NCI-H524 (cell line): ENCODE data around the gene CHEK1.
A peak's percentile ranks its signal among the peaks of the same experiment; 100 is the strongest.

Experiments
- DNase-seq, 2 experiments: peaks; one replicate each; lab custom pipeline; 2025; lab: John Stamatoyannopoulos, UW

CHEK1 gene

DNA sequence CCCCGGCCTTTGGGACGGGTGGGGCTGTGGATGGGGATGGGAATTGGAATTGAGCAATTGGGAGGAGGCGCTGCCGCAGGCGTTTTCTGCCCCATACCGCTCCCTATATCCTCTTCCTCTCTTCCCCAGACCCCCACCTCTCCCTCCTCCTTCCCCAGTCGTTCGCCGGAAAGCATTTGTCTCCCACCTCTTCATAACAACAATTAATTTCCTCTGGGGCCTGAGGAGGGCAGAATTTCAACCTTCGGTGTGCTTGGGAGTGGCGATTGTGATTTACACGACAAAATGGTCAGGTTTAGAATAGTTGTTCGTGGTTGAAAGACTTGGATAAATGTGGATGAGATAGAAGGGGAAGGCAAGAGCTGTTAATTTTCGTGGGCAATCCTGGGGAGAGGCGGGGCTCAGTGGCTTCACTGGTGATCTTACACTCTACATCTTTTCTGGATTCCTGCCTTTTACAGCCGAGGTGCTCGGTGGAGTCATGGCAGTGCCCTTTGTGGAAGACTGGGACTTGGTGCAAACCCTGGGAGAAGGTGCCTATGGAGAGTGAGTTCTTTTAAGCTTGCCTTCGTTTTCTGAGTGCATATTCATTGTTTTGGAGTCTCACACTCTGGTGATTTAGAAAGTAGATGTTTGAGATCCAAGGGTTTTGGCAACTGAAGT lies 1.5 kb downstream of the CHEK1 start:
- peak; percentile 87 to 97 for DNase-seq

DNA sequence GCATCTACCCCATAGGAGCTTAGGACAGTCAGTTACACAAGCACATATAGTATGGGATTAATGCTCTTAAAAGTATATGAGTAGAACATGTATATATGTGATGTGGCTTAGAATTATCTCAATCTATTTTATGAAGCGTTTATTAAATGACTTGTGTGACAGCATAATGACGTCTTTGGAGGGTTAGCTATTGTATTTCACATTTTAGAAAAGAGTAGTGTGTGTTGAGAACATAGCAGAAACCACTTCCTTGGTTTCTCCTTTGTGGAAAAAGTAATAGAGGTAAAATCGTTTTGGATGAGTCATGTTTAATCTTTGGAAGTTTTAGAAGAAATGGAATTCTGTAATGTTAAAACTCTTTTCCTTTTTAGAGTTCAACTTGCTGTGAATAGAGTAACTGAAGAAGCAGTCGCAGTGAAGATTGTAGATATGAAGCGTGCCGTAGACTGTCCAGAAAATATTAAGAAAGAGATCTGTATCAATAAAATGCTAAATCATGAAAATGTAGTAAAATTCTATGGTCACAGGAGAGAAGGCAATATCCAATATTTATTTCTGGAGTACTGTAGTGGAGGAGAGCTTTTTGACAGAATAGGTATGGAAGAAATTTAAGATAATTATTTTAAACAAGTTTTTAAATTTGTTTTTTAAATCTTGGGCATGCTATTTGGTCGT lies 2.4 kb downstream of the CHEK1 start:
- no peak for DNase-seq

DNA sequence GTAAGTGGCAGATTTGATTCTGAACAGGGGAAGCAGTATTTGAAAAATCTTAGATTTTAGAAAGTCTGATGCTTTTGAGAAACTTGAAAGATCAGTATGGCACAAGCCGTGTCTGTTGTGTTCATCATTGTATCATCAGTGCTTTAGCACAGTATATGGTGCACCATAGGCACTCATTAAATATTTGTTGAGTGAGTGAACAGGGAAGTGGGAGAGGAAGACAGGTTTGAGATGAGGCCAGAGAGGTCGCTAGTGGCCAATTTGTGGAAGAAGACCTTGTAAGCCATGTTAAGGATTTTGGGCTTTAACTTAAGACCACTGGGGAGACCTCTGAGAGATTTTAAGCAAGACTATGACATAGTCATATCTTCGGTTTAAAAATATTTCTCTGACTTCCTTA lies 12.9 kb downstream of the CHEK1 start:
- no peak for DNase-seq

DNA sequence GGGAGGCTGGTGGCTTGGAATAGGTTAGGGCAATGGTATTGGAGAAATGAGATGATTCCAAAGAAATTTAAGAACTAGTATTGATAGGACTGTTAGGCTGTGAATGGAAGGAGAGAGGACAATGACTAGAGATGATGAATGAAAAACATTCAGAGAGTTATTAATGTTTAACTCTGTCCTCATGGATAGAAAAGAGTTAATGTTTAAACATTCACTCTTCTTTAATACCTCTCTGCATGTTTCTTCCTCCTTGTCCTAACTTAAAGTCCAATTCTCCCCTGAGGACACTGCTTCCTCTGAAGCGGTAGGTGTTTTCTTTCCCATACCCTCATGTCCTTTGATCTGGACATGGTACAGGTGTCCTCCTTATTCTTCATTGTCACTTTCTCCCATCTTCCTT lies 13.4 kb downstream of the CHEK1 start:
- no peak for DNase-seq

DNA sequence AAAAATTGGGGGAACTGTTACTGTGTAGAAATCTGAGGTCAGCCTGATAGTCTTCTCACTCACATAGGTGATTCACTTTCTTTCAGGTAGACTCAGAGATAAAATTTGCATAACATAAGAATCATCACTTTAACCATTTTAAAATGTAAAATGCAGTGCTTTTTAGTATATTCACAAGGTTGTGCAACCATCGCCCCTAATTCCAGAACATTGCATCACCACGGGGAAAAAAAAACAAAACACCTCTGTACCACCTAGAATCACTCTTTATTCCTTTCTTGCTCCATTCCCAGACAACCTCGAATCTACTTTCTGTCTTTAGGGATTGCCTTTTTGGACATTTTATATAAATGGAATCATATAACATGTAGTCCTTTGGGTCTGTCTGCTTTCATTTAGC lies 20.9 kb downstream of the CHEK1 start:
- no peak for DNase-seq

DNA sequence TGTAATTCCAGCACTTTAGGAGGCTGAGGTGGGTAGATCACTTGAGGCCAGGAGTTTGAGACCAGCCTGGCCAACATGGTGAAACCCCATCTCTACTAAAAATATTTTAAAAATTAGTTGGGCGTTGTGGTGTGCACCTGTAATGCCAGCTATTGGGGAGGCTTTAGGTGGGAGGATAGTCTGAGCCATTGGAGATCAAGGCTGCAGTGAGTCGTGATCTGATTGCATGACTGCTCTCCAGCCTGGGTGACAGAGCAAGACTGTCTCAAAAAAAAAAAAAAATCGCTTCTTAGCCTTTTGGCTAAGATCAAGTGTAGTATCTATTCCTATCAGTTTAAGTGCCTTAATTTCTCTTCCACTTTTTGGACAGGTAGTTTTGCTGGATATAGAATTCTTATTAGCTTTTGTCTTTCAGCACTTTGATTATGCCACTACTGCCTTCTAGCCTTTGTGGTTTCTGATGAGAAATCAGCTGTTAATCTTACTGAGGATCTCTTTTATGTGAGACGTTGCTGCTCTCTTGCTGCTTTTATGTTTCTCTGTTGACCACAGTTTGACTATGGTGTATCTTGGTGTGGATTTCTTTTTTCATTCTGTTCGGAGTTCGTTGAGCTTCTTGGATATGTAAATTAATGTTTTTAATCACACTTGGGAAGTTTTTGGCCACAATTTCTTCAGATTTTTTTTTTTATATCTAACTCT lies 24.7 kb downstream of the CHEK1 start:
- DNase-seq, result no peak

DNA sequence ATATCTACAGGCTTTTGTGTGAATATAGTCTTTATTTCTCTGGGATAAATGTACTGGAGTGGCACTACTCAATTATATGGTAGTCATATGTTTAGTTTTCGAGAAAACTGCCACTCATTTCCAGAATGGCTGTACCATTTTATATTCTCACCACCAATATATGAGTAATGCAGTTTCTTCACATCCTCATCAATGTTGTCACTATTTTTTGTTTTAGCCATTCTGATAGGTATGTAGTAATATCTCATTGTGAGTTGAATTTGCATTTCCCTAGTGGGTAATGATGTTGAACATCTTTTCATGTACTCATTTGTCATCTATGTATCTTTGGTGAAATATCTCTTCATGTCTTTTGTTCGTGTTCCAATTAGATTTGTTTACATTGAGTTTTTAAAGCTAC lies 37.7 kb downstream of the CHEK1 start:
- no peak for DNase-seq

DNA sequence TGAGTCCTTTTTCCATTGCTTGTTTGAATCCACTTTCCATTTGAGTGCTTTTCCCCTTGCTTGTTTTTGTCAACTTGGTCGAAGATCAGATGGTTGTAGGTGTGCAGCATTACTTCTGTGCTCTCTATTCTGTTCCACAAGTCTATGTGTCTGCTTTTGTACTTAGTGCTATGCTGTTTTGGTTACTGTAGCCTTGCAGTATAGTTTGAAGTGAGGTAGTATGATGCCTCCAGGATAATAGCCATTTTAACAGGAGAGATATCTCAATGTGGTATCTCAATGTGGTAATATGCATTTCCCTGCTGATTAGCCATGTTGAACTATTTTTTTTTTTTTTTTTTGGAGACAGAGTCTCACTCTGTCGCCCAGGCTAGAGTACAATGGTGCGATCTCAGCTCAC lies 38.9 kb downstream of the CHEK1 start:
- DNase-seq, result no peak

DNA sequence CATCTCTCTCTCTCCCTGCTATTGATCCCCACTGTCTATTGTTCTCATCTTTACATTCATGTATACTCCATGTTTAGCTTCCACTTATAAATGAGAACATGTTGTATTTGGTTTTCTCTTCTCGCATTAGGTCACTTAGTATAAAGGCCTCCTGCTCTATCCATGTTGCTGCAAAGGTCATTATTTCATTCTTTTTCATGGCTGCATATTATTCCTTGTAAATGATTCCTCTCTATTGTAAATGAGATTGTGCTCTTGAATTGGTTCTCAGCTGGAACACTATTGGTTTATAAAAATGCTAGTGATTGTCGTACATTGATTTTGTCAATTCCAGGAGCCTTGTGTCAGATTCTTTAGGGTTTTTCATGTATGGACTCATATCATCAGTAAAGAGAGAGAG lies 42.2 kb downstream of the CHEK1 start:
- no peak for DNase-seq

DNA sequence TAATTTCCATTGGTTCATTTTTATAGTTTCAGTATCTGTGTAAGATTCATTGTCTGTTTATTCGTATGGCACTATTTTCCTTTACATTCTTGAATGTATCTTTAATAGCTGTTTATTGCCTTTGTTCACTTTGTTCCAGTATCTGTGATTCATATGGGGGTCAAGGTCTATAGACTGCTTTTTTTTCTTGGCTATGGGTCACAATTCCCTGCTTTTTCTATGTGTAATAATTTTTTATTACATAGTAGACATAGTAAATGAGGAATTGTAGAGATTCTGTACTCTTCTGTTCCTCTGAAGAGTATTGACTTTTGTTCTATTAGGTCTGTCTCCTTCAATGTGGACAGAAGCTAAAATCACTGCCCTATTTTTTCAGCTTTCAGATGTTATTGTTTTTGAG lies 45.2 kb downstream of the CHEK1 start:
- no peak for DNase-seq

DNA sequence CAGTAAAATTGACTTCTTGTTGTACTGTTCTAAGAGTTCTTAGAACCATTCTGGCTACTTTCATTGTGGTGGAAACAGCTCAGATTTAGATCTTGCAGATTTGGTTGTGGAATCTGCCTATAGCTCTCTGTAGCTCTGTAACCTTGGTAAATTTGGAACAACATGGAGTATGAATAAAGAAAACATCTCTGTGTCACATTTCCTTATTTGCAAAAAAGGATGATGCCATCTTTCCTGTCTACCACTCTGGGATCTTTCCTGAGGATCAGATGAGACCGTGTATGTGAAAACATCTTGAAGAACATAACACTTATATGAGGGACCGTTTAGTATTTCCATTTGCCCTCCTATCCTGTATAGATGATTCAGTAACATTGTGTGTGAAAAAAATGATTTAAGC lies 46.6 kb downstream of the CHEK1 start:
- DNase-seq, result no peak

DNA sequence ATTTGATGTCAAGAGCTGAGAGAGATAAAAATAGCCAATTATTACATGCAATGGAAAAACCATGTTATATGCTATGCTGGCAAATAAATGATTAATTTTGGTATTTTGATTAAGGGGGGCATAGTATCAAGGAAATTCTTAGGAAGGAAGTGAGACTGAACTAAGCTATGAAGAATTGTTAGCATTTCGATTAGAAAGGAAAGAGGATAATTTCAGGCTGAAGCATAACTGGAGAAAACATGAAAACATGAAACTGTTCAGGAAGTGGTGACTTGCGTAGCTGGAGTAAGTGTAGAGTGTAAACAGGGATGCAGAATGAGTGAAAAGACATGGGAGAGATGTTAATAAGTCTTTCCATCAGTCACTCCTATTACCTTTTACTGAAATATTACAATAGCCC lies 49.2 kb downstream of the CHEK1 start:
- DNase-seq, result no peak

DNA sequence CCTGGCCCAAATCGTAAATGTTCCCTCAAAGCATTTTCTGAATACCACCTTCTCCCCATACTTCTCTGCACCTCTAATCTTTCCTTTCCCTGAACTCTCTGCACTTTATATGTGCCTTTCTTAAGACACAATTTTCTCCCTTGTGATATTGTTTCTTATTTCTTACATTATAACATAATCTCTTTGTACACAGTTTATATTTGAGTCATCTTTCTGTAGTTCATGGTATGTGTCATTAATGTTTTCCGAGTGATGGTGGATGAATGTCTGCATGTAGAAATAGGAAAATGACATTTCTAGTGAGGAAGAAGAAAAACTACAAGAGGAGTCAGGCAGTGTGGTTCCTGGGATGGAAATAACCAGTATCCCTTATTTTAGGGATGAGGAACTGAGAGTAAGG lies 50.2 kb downstream of the CHEK1 start:
- DNase-seq, result no peak

DNA sequence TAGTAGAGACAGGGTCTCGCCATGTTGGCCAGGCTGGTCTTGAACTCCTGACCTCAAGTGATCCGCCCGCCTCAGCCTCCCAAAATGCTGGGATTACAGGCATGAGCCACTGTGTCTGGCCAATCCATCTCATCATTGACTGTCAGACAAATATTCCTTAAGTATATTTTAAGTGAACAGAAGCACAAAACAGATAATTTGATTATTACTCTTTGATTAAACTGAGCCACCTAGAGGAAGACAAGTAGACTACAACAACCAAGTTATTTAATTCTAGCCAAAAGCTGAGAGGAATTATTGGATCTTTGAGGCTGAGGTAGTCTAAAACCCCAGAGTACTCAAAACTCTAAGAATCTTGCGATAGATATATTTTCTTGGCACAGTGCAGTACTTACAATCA lies 54.4 kb downstream of the CHEK1 start:
- no peak for DNase-seq

DNA sequence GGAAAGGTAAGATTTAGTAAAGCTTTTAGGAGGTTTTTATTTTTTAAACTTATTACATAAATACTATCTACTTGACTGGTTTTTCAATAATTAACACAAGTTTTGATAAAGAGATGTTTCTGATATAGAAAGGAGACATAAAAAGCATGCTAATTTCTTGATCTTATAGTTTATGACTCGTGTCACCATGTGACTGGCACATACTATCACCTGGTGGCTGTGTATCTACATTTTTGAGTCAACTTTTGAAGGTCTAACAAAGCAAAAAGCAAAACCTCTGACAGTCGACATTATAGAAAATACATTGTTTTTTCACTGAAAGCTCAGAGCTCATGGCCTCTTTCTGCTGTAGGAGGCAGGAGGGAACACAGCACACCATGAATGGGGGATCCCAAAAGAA lies 54.9 kb downstream of the CHEK1 start:
- no peak for DNase-seq

DNA sequence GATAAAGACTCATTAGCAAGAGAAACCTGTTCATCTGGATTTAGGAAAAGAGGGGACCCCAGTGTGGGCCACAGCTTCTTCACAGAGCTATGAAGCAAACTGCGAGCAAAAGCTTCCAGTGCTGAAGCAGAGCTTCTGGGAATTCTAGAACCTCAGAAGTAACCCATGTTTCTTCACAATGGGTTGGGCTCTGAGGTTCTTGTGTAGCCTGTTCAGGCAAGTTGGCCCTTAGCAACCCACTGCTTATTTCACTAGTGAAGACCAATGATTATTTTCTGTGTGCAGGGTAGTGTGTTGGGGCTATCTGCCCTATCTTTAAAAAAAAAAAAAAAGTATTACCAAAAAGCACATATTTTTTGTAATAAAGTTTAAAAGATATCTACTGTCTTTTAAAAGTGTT lies 55.8 kb downstream of the CHEK1 start, which contains the start of gene ACRV1:
Gene ACRV1 (minus strand): TSS at position 101 of the 400 bp plus-strand sequence. CDS start 67 bp downstream, at position 34.
- DNase-seq, result no peak

DNA sequence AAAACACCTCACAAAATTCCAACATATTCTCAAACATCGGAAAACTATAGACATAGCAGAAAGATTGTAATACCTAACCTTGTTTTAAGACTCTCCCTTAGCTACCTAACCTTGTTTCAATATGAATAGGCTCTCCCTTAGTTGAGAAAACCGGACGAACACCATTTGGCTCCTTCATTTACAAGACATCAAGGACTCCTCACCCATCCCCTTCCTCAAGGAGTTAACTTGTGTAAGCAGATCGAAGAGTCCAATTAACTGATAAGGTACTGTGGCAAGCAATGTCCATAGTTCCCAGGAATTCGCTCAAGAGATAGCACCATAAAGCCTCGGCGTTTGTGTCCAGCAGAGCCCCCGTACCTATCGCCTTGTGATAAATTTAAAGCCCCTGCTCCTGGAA lies 60.3 kb downstream of the CHEK1 start:
- DNase-seq, result no peak

DNA sequence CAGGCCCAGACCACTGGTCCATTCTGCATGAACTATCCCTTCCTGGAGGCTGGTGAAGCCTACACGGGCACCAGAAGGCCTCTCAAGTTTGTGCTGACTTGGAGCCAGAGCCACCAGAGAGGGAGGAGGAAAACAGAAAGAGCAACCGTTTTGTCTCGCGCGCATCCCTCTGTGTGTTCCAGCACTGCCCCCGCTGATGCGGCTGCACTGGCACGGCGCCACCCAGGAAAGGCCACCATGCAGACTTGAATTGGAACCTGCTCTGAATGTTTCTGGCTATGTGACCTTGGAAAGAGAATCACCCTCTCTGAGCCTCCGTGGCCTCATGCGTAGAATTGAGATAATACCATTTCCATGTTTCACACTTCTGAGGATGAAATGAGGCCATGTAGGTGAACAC lies 63.1 kb downstream of the CHEK1 start:
- no peak for DNase-seq

DNA sequence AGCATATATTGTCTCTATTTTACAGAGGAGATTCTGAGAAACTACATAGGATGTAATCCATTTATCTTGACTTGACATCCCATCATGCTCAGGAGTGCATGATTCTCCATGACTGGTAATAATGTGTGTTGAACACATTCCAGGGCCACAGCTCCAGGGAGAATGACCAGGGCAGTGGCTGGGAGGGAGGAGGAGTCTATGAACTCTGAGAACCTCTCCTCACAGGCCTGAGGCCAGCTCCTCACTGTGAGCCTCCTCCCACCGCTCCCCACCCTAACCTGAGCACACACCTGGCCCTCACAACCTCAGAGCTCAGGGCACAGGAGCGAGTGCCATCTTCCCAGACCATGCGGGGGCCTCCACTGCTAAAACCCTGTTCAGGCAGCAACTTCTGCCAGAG lies 63.7 kb downstream of the CHEK1 start:
- no peak for DNase-seq

DNA sequence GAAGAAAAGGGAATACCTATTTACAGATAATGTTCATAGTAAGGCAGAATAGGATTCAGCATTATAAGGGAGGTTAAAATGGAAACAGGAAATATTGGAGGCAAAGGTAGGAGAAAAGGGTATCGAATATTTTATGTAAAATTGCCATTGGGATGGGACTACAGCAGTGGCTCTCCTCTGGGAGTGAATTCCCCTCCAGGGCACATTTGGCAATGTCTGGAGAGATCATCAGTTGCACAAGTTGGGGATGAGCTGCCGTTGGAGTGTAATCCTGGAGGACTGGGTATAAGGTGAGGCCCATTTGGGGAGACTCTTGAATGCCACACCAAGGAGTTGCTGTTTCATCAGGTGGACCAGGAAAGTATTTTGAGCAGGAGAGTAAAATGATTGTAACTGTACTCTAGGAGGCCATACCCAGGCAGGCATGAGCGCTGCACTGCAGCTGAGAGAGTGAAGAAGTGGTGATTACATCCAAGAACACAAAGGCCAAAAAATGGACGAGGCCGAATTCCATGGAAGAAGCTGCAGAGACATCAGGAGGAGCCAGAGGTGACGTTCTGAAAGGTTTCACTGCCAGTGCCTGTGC lies 64.4 kb downstream of the CHEK1 start:
- no peak for DNase-seq

DNA sequence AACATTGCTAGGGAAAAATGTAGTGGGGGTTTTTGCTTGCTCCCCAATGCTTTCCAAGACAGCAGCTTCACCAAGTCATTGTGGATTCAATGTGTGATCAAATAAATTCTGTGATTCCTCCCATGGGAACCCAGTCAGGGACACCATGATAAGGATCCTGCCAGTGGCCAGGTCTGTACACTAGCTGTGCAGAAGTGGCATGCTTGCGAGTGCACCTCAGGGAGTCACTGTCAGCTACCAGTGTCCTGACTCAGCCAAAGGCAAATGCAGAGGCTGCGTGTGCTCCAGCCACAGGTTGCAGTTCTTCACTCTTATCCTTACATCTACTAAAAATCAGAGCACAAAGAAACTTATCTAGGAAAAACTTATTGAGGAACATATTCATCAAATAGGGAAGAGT lies 65.0 kb downstream of the CHEK1 start:
- no peak for DNase-seq

DNA sequence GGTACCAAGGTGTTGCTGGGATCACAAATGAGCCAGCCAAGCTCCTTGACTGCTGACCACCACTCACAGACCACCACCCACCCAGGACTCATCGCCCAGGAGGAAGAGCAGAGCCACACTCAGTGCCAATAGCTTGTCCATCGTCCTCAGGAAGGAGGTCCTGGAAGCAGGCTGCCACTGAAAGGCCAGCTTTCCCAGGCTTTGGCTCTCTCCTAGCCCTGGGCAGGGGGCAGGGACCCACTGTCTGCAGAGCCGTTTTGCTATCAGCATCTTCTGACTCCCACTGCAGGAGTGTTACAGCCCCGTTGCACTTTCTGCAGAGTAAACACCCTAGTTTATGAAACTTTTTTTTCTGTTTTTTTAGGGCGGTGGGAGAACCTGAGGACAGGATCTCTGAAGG lies 67.9 kb downstream of the CHEK1 start:
- DNase-seq, result no peak

DNA sequence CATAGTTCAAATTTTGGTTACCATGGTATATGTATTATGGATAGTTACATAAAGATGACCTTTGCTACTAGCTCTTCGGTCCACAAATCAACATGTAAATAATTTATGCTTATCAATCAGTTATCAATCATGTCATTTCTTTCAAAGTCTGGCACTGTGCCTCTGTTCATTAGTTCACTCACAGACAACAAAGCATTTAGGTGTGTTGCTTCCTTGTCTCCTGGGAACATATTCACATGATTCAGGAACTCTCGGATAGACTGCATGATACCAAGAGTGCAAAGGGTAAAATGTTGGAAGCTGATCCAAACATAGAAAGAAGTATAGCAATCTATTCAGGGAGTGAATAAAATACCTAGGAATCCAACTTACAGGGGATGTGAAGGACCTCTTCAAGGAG lies 70.0 kb downstream of the CHEK1 start:
- no peak for DNase-seq
